Measurements from ENCODE around the gene GNAS.

GNAS gene

DNA sequence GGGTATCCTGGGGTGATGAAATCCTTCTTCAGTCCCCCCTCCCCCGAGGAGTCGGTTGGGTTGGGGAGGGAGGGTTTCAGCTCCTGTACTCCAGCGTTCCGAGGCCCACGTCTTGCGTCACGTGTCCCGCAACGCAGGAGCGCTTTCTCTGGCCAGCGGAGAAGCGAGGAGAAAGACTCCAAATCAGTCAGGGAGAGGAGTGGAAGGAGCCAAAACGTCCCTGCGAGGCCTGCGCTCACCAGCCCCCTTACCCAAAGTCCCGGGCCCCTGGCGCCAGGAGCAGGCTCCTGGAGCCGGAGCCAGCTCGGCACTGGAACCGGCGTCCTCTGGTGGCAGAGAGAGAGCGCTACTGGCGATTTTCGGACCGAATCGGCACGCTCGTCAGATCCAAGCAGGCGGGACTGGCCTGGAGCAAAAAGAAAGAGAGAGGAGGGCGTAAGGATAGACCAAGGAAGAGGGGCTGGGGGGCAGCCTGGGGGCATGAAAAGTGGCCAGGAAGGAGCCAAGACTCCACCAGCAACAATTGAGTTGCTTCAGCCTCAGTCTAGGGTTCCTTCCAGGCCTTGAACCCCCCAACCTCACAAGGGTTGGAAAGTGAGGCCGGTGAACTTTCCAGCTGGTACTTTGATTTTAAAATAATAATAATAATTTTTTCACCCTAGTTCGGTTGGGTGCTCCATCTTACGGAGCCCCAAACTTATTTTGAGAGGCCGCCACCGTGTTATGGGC lies at the start of gene GNAS:
GNAS (plus strand) TSS at position 174 of the 729 bp plus-strand sequence.
- Mint-ChIP-seq H3K4me1 (ENCODE audit: low read depth) (peaks cover 34% of the 10 kb centered on the region), H3K9me3 (ENCODE audit: low read depth) (no peaks in the 10 kb centered on the region), H3K36me3 (no peaks in the 10 kb centered on the region), H3K27ac (no peak within 1 kb of the TSS), H3K4me3 (peak within 1 kb of the TSS; percentile 93), H3K27me3 (peaks cover 14% of the 10 kb centered on the region)

DNA sequence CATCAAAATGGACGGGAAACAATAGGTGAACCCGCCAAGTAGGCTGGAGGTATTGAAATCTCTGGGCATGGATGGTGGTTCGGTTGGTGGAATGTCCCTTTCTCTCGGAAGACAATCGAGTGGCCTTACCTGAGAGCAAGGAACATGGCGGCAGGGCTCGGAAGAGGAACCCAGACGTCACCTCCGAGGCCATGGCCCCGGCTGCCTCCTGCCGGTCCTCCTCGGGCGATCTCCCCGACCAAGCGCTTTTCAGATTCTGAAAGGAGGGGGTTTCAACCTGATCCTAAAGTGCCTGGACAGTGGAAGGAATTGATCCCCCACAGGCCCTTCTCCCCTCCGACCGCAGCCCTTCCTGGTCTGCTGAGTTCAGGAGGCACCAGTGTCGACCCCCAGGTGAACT lies 49.0 kb upstream of the GNAS start:
- Mint-ChIP-seq H3K27me3 (peaks cover 12% of the 10 kb centered on the region), H3K36me3 (no peaks in the 10 kb centered on the region)

GRCh38 chr20:58807801-58808200 lies 44.7 kb upstream of the GNAS start:
- H3K27ac Mint-ChIP-seq = no peak overlapping the region
- H3K4me3 Mint-ChIP-seq = no peak overlapping the region
- no peaks in the 10 kb centered on the region for H3K9me3 Mint-ChIP-seq (ENCODE audit: low read depth)
- H3K36me3 Mint-ChIP-seq = no peaks in the 10 kb centered on the region
- H3K27me3 Mint-ChIP-seq = peaks cover 13% of the 10 kb centered on the region
- H3K4me1 Mint-ChIP-seq (ENCODE audit: low read depth) = peaks cover 5% of the 10 kb centered on the region

More for the DNA sequence above, 49.0 kb upstream of the GNAS start:
- Mint-ChIP-seq H3K27ac (no peak overlapping the region), H3K4me3 (no peak overlapping the region), H3K9me3 (ENCODE audit: low read depth) (no peaks in the 10 kb centered on the region), H3K4me1 (ENCODE audit: low read depth) (no peaks in the 10 kb centered on the region)

GRCh38 chr20:58808271-58809046 lies 44.1 kb upstream of the GNAS start:
- peaks cover 5% of the 10 kb centered on the region for H3K4me1 Mint-ChIP-seq (ENCODE audit: low read depth)
- H3K9me3 Mint-ChIP-seq (ENCODE audit: low read depth) = no peaks in the 10 kb centered on the region
- H3K27ac Mint-ChIP-seq = no peak overlapping the region
- H3K4me3 Mint-ChIP-seq = no peak overlapping the region
- H3K36me3 Mint-ChIP-seq = no peaks in the 10 kb centered on the region
- peaks cover 16% of the 10 kb centered on the region for H3K27me3 Mint-ChIP-seq

DNA sequence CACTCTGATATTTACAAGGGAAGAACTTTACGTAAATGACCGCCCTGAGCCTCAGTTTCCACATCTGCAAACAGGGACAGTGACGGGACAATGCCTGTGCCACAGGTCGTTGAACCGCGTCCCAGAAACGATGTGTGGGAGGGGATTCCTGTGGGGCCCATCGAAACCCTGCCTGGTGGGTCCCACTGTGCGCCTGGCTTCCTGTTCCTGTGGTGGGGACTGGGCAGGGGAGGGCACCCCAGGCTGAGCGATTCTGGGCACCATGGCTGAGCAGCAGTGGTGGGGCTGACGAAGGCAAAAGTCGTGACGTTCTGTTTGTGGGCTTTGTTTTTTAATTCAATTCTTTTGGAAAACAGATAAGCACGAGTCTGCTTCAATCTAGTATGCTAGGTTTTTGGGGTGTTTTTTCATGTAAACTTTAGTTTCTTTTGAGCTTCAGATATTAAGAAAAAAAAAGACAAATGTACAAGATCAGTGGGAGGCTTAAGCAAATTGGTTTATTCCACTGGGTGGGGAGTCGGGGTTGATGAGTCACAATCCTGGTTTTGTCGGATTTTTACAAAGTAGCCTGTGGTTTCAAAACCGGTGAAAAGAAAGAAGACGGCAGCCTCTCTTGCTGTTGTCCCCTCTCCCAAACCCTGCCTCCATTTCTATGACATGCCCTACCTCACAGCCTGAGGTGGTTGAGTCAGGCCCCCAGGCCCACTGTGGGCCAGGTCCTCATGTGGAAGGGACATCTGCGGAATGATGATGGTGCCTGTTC lies 42.2 kb upstream of the GNAS start:
- H3K27me3 Mint-ChIP-seq = peaks cover 16% of the 10 kb centered on the region
- H3K4me1 Mint-ChIP-seq (ENCODE audit: low read depth) = peaks cover 5% of the 10 kb centered on the region
- no peaks in the 10 kb centered on the region for H3K9me3 Mint-ChIP-seq (ENCODE audit: low read depth)
- no peak overlapping the region for H3K27ac Mint-ChIP-seq
- no peak overlapping the region for H3K4me3 Mint-ChIP-seq
- H3K36me3 Mint-ChIP-seq = no peaks in the 10 kb centered on the region

GRCh38 chr20:58810879-58811250 lies 41.7 kb upstream of the GNAS start:
- Mint-ChIP-seq H3K36me3 (no peaks in the 10 kb centered on the region), H3K27me3 (peaks cover 14% of the 10 kb centered on the region), H3K4me3 (no peak overlapping the region), H3K9me3 (ENCODE audit: low read depth) (no peaks in the 10 kb centered on the region), H3K4me1 (ENCODE audit: low read depth) (peaks cover 5% of the 10 kb centered on the region), H3K27ac (no peak overlapping the region)

- H3K27ac Mint-ChIP-seq = no peak overlapping the region
- H3K9me3 Mint-ChIP-seq (ENCODE audit: low read depth) = no peaks in the 10 kb centered on the region
- peaks cover 14% of the 10 kb centered on the region for H3K27me3 Mint-ChIP-seq
- H3K36me3 Mint-ChIP-seq = no peaks in the 10 kb centered on the region
- peaks cover 5% of the 10 kb centered on the region for H3K4me1 Mint-ChIP-seq (ENCODE audit: low read depth)
- H3K4me3 Mint-ChIP-seq = no peak overlapping the region
Measured at GRCh38 chr20:58811334-58811733, 41.2 kb upstream of the GNAS start.

GRCh38 chr20:58813369-58813768 lies 39.1 kb upstream of the GNAS start:
- Mint-ChIP-seq H3K36me3 (no peaks in the 10 kb centered on the region), H3K27me3 (peaks cover 17% of the 10 kb centered on the region), H3K4me3 (no peak overlapping the region), H3K9me3 (ENCODE audit: low read depth) (no peaks in the 10 kb centered on the region), H3K27ac (no peak overlapping the region), H3K4me1 (ENCODE audit: low read depth) (peaks cover 7% of the 10 kb centered on the region)

DNA sequence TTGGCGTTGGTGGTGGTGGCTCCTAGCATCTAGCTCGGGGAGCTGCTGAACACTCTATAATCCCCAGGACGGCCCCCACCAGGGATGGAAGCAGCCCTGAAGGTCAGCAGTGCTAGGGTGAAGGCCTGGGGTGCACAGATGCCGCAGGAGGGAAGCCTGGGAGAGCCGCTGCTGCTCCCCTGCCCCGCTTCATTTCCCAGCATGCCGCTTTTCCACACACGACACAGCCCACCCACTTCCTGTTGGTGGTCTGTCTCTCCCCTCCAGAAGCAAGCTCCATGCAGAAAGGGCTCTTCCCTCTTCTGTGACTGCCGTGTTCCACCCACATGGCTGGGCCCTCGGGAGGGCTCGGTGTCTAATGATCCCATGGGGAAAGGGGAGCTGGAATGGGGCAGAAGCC lies 37.1 kb upstream of the GNAS start:
- peaks cover 20% of the 10 kb centered on the region for H3K27me3 Mint-ChIP-seq
- H3K4me3 Mint-ChIP-seq = no peak overlapping the region
- peaks cover 12% of the 10 kb centered on the region for H3K4me1 Mint-ChIP-seq (ENCODE audit: low read depth)
- H3K9me3 Mint-ChIP-seq (ENCODE audit: low read depth) = no peaks in the 10 kb centered on the region
- H3K27ac Mint-ChIP-seq = no peak overlapping the region
- peaks cover 5% of the 10 kb centered on the region for H3K36me3 Mint-ChIP-seq

- Mint-ChIP-seq H3K27ac (no peak overlapping the region), H3K9me3 (ENCODE audit: low read depth) (no peaks in the 10 kb centered on the region), H3K27me3 (peaks cover 20% of the 10 kb centered on the region), H3K4me3 (no peak overlapping the region), H3K36me3 (peaks cover 9% of the 10 kb centered on the region), H3K4me1 (ENCODE audit: low read depth) (peaks cover 12% of the 10 kb centered on the region)
Measured at GRCh38 chr20:58816051-58816450, 36.5 kb upstream of the GNAS start.

DNA sequence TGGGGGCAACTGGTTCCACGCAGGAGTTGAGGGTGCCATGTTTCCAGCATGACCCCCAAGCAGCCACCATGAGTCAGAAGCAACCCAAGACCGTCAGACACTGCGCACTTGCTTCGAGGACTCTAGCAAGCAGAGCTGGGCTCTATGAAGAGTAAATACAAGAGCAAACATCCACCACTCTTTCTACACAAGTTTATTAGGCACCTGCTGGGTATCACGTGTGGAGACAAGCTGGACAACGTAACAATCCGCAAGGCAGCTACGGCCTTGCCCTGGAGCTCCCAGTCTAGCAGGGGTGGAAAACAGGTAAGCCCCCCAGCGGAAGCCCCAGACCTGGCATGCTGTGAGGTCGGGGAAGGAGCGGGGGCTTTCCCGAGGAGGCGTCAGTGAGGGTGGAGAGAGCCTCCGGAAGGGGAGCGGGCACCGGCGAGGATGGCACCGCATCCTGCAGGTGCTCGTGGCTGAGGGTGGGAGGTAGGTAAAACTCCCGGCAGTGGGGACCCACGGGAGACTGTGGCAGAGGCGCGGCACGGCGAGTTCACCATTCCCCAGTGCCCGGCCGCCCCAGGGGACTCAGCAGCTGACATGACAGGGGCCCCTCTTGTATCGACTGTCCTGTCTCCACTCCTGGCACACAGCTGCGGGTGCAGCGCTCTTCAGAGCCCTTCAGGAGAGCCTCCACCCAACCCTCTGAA lies 35.4 kb upstream of the GNAS start:
- Mint-ChIP-seq H3K27me3 (peaks cover 16% of the 10 kb centered on the region), H3K27ac (no peak overlapping the region), H3K4me3 (no peak overlapping the region), H3K9me3 (ENCODE audit: low read depth) (no peaks in the 10 kb centered on the region), H3K4me1 (ENCODE audit: low read depth) (peaks cover 12% of the 10 kb centered on the region), H3K36me3 (peaks cover 12% of the 10 kb centered on the region)

DNA sequence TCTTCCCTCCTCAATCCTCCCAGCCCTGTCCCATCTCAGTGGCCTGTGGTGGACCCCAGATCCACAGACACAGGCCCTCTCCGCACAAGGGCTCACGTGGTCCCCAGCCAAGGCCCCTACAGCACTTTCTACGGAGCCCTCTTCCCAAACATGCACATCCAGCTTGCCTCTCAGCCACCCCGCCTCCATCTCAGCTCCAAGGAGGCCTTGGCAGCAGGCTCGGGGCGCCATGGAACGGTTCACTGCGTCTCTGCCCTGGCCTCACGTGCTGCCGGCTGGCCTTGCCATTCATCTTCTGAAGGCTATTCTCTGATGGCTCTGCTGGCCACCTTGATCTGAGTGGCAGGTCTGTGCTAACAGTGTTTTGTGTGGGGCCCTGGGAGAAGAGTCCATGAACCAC lies 34.8 kb upstream of the GNAS start:
- Mint-ChIP-seq H3K4me1 (ENCODE audit: low read depth) (peaks cover 12% of the 10 kb centered on the region), H3K9me3 (ENCODE audit: low read depth) (no peaks in the 10 kb centered on the region), H3K27me3 (peaks cover 15% of the 10 kb centered on the region), H3K36me3 (peaks cover 12% of the 10 kb centered on the region), H3K27ac (no peak overlapping the region), H3K4me3 (no peak overlapping the region)

DNA sequence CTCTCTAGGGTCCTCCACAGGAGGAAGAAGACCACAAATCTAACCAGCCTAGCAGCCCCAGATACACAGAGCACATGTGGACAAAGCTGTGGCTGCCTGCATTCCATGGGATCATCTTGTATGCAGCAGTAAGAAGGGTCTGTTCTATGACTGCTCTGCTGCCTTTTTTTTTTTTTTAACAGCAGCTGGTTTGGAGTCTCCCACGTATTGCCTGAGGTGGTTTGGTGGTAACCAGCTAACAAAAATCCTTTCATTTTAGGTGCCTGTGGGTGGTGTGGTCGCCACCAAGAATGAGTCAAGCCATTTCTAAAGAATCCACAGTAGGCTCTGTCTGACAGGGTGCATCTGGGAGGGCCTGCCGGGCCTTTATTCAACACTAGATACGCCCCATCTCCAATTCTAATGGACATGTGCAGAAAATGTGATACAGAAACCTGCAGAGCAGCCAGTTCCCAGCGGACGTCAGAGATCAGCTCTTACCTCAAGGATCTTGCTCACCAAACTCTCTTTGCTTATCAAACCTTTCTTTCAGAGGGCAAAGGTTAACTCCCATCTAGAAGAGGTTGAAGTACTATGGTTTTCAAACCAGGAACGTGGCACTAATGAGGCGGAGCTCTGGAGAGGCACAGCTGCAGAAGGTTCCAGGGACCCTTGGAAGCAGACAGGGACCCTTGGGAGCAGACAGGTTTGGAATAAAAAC lies 33.8 kb upstream of the GNAS start:
- H3K36me3 Mint-ChIP-seq = peaks cover 12% of the 10 kb centered on the region
- peaks cover 11% of the 10 kb centered on the region for H3K27me3 Mint-ChIP-seq
- H3K4me1 Mint-ChIP-seq (ENCODE audit: low read depth) = peaks cover 12% of the 10 kb centered on the region
- H3K9me3 Mint-ChIP-seq (ENCODE audit: low read depth) = no peaks in the 10 kb centered on the region
- H3K4me3 Mint-ChIP-seq = no peak overlapping the region
- peak overlapping the region; percentile 10 for H3K27ac Mint-ChIP-seq

GRCh38 chr20:58819921-58820320 lies 32.6 kb upstream of the GNAS start:
- Mint-ChIP-seq H3K9me3 (ENCODE audit: low read depth) (no peaks in the 10 kb centered on the region), H3K27me3 (peaks cover 10% of the 10 kb centered on the region), H3K4me1 (ENCODE audit: low read depth) (peaks cover 12% of the 10 kb centered on the region), H3K27ac (no peak overlapping the region), H3K36me3 (peaks cover 12% of the 10 kb centered on the region), H3K4me3 (no peak overlapping the region)
